BJ (cell line): ENCODE data around the gene MTNR1A. TPM values are rescaled to one million over a fixed set of nuclear protein-coding genes. Genes with fewer than 3 reads are reported as not detected.
A peak's percentile ranks its signal among the peaks of the same experiment; 100 is the strongest.

Experiments
- CTCF ChIA-PET: fragments of 350-600 bp; formaldehyde crosslinking; extraction: SDS; loops from one replicate; lab custom pipeline; 2021; ENCODE audit warnings: antibody characterized with exemption, inconsistent platforms; lab: Yijun Ruan, JAX
- POLR2A ChIA-PET: fragments of 300-600 bp; sonication (Branson Sonifier 250); formaldehyde crosslinking; extraction: SDS; loops from one replicate; lab custom pipeline; 2021; ENCODE audit warnings: antibody characterized with exemption; lab: Charles Lee
- DNase-seq: peaks from one replicate; pipeline ENCODE4 v3.0.0-alpha.2; 2011; ENCODE audit warnings: low read depth
- H3K27me3 ChIP-seq: 2 replicates; pipeline ENCODE4 v1.6.0; 2011; ENCODE audit warnings: low read length; ENCODE audit not compliant: control insufficient read depth, insufficient read depth
- H3K36me3 ChIP-seq: 2 replicates; pipeline ENCODE4 v1.5.1; 2011; ENCODE audit warnings: low read length; ENCODE audit not compliant: control insufficient read depth, insufficient read depth
- H3K4me3 ChIP-seq: 2 replicates; pipeline ENCODE4 v1.5.1; 2011; ENCODE audit warnings: low read depth, mild to moderate bottlenecking, control low read depth, low read length
- CTCF ChIP-seq: IDR thresholded peaks from 2 replicates; pipeline ENCODE4 v1.5.1; 2011; ENCODE audit warnings: low read depth, mild to moderate bottlenecking, control low read depth, inconsistent platforms, low read length, moderate library complexity; ENCODE audit not compliant: insufficient read depth
- polyA plus RNA-seq: library from polyadenylated mRNA; depleted of rRNA; stranded (reverse); fragments of >200 nt; gene quantifications from 2 replicates; pipeline ENCODE4 v1.2.3, GENCODE V29; 2011

MTNR1A gene
- polyA plus RNA-seq, 1 experiment = 0.06 TPM

- TF ChIP-seq CTCF = no peak
- CTCF ChIA-PET = interaction anchor here (1.6 kb wide), 1 partner anchor 84 kb away, joined by 4 read pairs; no protein-coding TSS in a partner anchor
- no peak for DNase-seq
- Histone ChIP-seq H3K36me3 (no peaks in the 10 kb centered on the region), H3K4me3 (no peak overlapping the region), H3K27me3 (peaks cover 4% of the 10 kb centered on the region)
- POLR2A ChIA-PET = no interaction called here
These were observed 1.7 kb upstream of the MTNR1A start for GRCh38 chr4:186557061-186557460.

GRCh38 chr4:186554539-186554913 is 841 bp downstream of the MTNR1A start:
- peak; percentile 28; the same call in 1 of the 2 replicates for TF ChIP-seq CTCF
- no peaks in the 10 kb centered on the region for H3K36me3 ChIP-seq
- H3K4me3 ChIP-seq = no peak overlapping the region
- peaks cover 6% of the 10 kb centered on the region for H3K27me3 ChIP-seq
- DNase-seq = no peak
- CTCF ChIA-PET = interaction anchor here (0.9 kb wide), 1 partner anchor 19 kb away, joined by 3 read pairs; no protein-coding TSS in a partner anchor
- POLR2A ChIA-PET = interaction anchor here (0.5 kb wide), 1 partner anchor 77 kb away, joined by 5 read pairs; no protein-coding TSS in a partner anchor

- no peak for TF ChIP-seq CTCF
- DNase-seq = no peak
- ChIA-PET CTCF (interaction anchor here (0.9 kb wide), 1 partner anchor 20 kb away, joined by 3 read pairs; no protein-coding TSS in a partner anchor), POLR2A (no interaction called here)
- no peaks in the 10 kb centered on the region for H3K36me3 ChIP-seq
- H3K27me3 ChIP-seq = peaks cover 6% of the 10 kb centered on the region
- no peak overlapping the region for H3K4me3 ChIP-seq
These were observed 1.6 kb downstream of the MTNR1A start for GRCh38 chr4:186553717-186554116.

GRCh38 chr4:186551849-186552248 is 3.5 kb downstream of the MTNR1A start:
- no peak for TF ChIP-seq CTCF
- H3K36me3 ChIP-seq = no peaks in the 10 kb centered on the region
- peaks cover 6% of the 10 kb centered on the region for H3K27me3 ChIP-seq
- ChIA-PET POLR2A (no interaction called here), CTCF (no interaction called here)
- no peak overlapping the region for H3K4me3 ChIP-seq
- DNase-seq = no peak

GRCh38 chr4:186545436-186545835 is 9.9 kb downstream of the MTNR1A start:
- no peaks in the 10 kb centered on the region for H3K36me3 ChIP-seq
- H3K27me3 ChIP-seq = no peaks in the 10 kb centered on the region
- TF ChIP-seq CTCF = no peak
- POLR2A ChIA-PET = no interaction called here
- no peak for DNase-seq
- CTCF ChIA-PET = no interaction called here
- no peak overlapping the region for H3K4me3 ChIP-seq
